Umbilical cord (tissue), 2 donors: ENCODE measurements around the gene CDH23. TPM values are rescaled to one million over a fixed set of nuclear protein-coding genes. Genes with fewer than 3 reads are reported as not detected.

ENCODE experiments used
- DNase-seq: peaks from one replicate; pipeline ENCODE4 v3.0.0-alpha.2; 2015; ENCODE audit warnings: low spot score
- total RNA-seq: library from RNA; depleted of rRNA; stranded (reverse); fragments of >200 nt; gene quantifications from one replicate; pipeline ENCODE4 v1.2.3, GENCODE V29; 2014; ENCODE audit warnings: low replicate concordance; ENCODE audit not compliant: insufficient read depth

CDH23 gene
- total RNA-seq, 1 donor from 2014 or later = 7.0 TPM

- no peak for DNase-seq
These were observed 24.3 kb downstream of the CDH23 start for GRCh38 chr10:71421075-71421434.

- DNase-seq = no peak
These were observed 26.5 kb downstream of the CDH23 start for GRCh38 chr10:71423250-71423649.

GRCh38 chr10:71423901-71424300, 27.2 kb downstream of the CDH23 start:
- DNase-seq = no peak

- DNase-seq = no peak
These were observed 27.9 kb downstream of the CDH23 start for GRCh38 chr10:71424496-71425194.

- no peak for DNase-seq
These were observed 29.4 kb downstream of the CDH23 start for GRCh38 chr10:71426058-71426605.

- no peak for DNase-seq
These were observed 30.5 kb downstream of the CDH23 start for GRCh38 chr10:71427246-71427645.

GRCh38 chr10:71429304-71429703, 32.6 kb downstream of the CDH23 start:
- no peak for DNase-seq

- DNase-seq = no peak
These were observed 33.2 kb downstream of the CDH23 start for GRCh38 chr10:71429929-71430328.

GRCh38 chr10:71431239-71432100, 34.8 kb downstream of the CDH23 start:
- DNase-seq = no peak

GRCh38 chr10:71432101-71432905, 35.6 kb downstream of the CDH23 start:
- no peak for DNase-seq

- DNase-seq = no peak
These were observed 36.4 kb downstream of the CDH23 start for GRCh38 chr10:71432956-71433767.

GRCh38 chr10:71433768-71434744, 37.3 kb downstream of the CDH23 start:
- DNase-seq = no peak

- no peak for DNase-seq
These were observed 38.2 kb downstream of the CDH23 start for GRCh38 chr10:71434760-71435394.

GRCh38 chr10:71435571-71436267, 39.0 kb downstream of the CDH23 start:
- DNase-seq = no peak

- no peak for DNase-seq
These were observed 39.8 kb downstream of the CDH23 start for GRCh38 chr10:71436268-71437125.

GRCh38 chr10:71437537-71438092, 40.9 kb downstream of the CDH23 start:
- DNase-seq = no peak

- DNase-seq = no peak
These were observed 42.0 kb downstream of the CDH23 start for GRCh38 chr10:71438761-71439160.
